Fibroblast of peridontal ligament (primary cell): ENCODE measurements around the gene LZTS3.
A peak's percentile ranks its signal among the peaks of the same experiment; 100 is the strongest.
"Not testable (repeated sequence)": the region's sequence is repeated elsewhere in the genome, so short reads cannot be mapped to it uniquely, and the experiment has no call there.

Source experiments
- DNase-seq: peaks from one replicate; pipeline ENCODE4 v3.0.0-alpha.2; 2010; ENCODE audit errors: extremely low read depth

Gene LZTS3

GRCh38 chr20:3172933-3173609, at the start of gene LZTS3:
LZTS3 (minus strand) TSS chr20:3173549; CDS start chr20:3167163, 6,386 bp downstream.
- DNase-seq, result peak; percentile 21

- no peak for DNase-seq
Measured at GRCh38 chr20:3221398-3222226, 48.3 kb upstream of the LZTS3 start.

- DNase-seq, result no peak
Measured at GRCh38 chr20:3218307-3218988, 45.1 kb upstream of the LZTS3 start.

- not testable (repeated sequence) for DNase-seq
Measured at GRCh38 chr20:3215359-3215917, 42.1 kb upstream of the LZTS3 start.

- DNase-seq, result no peak
Measured at GRCh38 chr20:3213226-3213625, 39.9 kb upstream of the LZTS3 start.

GRCh38 chr20:3210346-3210745, 37.0 kb upstream of the LZTS3 start:
- DNase-seq, result no peak

- DNase-seq, result peak; percentile 25
Measured at GRCh38 chr20:3209946-3210317, 36.6 kb upstream of the LZTS3 start.

- DNase-seq, result peak; percentile 34
Measured at GRCh38 chr20:3209257-3209945, 36.1 kb upstream of the LZTS3 start, which contains the start of gene ITPA. ITPA (plus strand) TSS chr20:3209498; CDS start chr20:3209552, 54 bp downstream.

- peak; percentile 27 for DNase-seq
Measured at GRCh38 chr20:3208786-3209256, 35.5 kb upstream of the LZTS3 start.

- DNase-seq, result peak; percentile 79
Measured at GRCh38 chr20:3204124-3204794, 30.9 kb upstream of the LZTS3 start, which contains the start of gene DDRGK1. DDRGK1 (minus strand) TSS chr20:3204682; CDS start chr20:3204627, 55 bp downstream.

- peak; percentile 24 for DNase-seq
Measured at GRCh38 chr20:3203315-3204123, 30.2 kb upstream of the LZTS3 start.

GRCh38 chr20:3202965-3203314, 29.6 kb upstream of the LZTS3 start:
- no peak for DNase-seq

- DNase-seq, result no peak
Measured at GRCh38 chr20:3199976-3200755, 26.8 kb upstream of the LZTS3 start.

- DNase-seq, result no peak
Measured at GRCh38 chr20:3199206-3199605, 25.9 kb upstream of the LZTS3 start.

- no peak for DNase-seq
Measured at GRCh38 chr20:3195590-3196237, 22.4 kb upstream of the LZTS3 start.

GRCh38 chr20:3194617-3195280, 21.4 kb upstream of the LZTS3 start:
- no peak for DNase-seq

- DNase-seq, result no peak
Measured at GRCh38 chr20:3193806-3194616, 20.7 kb upstream of the LZTS3 start.
